GM19025 (cell line): Measurements from ENCODE around the gene ZNF564.
"Not testable (repeated sequence)": the region's sequence is repeated elsewhere in the genome, so short reads cannot be mapped to it uniquely, and the experiment has no call there.

ENCODE experiments used
- ATAC-seq: cut with Tn5 transposase; IDR thresholded peaks from one replicate; pipeline ENCODE4 v1.9.1; 2021; ENCODE audit warnings: mild to moderate bottlenecking, low read depth, moderate library complexity; ENCODE audit not compliant: unreplicated experiment

The ZNF564 gene

DNA sequence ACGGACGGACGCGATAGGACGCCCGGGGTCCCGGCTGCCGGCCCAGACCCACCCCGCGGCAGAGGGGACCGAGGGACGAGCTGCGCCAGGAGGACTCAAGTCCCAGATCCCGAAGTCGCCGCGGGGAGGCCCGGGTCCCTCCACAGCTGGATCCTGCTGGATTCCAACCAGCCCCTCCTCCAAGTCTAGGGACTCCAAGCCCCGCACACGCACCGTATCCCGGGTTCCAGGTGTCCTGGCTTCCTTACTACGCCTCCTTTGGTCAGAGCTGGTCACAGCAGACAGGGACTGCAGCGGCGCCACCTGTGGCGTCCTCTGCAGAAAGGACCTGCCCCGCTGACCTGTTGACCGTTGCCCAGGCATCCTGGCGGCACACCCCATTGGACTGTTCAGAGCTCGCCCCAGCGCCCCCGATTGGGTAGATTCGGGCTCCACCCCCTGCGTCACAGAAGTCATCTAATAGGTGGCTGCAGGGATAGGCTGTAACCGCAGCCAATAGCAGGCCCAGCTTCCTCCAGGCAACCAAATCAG, 37.7 kb downstream of the ZNF564 start:
- ATAC-seq = no peak

DNA sequence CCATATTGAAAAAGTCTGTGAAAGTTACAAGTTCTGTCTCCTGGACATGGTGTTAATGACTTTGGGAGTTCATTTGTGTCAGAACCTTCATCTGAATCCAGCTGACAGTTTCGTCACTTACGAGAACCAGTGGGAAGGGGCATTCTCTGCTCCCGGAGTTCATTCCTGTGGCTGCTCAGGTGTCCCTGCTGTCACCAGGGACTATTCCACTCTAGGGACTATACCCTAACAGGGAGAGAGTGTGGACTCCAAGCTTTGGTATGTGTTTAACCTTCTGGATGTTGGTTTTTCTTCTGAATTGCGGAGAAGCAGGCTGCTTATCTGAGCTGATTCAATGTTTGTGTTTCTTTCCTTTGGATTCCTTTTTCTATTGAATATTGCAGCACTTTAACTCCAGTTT, 54.2 kb downstream of the ZNF564 start:
- no peak for ATAC-seq

- ATAC-seq = no peak
Measured at GRCh38 chr19:12496480-12496879, 54.8 kb downstream of the ZNF564 start.

GRCh38 chr19:12495002-12495802, 56.1 kb downstream of the ZNF564 start:
- ATAC-seq = peak; percentile 85

DNA sequence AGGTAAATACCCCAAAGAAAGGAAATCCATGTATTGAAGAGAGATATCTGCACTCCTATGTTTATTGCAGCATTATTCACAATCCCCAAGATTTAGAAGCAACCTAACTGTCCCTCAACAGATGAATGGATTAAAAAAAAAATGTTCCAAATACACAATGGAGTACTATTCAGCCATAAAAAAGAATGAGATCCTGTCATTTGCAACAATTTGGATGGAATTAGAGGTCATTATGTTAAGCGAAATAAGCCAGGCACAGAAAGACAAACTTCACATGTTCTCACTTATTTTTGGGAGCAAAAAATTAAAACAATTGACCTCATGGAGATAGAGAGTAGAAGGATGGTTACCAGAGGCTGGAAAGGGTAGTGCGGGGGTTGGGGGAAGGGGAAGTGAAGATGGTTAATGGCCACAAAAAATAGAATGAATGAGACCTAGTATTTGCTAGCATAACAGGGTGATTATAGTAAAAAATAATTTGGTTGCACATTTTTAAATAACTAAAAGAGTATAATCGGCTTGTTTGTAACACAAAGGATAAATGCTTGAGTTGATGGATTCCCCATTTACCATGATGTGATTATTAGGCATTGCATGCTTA, 56.9 kb downstream of the ZNF564 start:
- no peak for ATAC-seq

DNA sequence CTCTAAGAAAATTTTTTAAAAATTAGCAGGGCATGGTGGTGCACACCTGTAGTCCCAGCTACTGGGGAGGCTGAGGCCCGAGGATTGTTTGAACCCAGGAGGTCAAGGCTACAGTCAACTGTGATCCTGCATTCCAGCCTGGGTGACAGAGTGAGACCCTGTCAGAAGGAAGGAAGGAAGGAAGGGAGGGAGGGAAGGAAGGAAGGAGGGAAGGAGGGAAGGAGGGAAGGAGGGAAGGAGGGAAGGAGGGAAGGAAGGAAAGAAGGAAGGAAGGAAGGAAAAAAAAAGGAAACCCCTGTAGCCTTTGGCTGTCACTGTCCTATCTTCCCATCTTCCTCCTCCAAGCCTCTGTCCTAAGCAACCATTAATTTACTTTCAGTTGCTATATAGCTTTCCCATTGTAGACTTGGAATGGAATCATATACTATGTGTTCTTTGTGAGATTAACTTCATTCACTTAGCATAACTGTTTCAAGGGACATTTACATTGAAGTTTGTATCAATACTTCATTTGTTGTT, 65.0 kb downstream of the ZNF564 start:
- not testable (repeated sequence) for ATAC-seq

DNA sequence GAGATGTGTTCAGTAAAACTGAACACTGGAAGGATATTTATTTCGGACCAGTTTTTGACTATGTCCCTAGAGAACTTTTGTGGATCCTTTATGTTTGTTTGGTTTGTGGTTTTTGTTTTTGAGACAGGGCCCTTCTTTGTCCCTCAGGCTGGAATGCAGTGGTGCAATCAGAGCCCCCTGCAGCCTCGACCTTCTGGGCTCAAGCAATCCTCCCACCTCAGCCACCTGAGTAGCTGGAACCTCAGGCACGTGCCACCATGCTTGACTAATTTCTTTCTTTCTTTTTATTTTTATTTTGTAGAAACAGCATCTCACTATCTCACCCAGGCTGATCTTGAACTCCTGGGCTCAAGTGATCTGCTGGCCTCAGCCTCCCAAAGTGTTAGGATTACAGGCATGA, 65.7 kb downstream of the ZNF564 start:
- ATAC-seq = no peak

DNA sequence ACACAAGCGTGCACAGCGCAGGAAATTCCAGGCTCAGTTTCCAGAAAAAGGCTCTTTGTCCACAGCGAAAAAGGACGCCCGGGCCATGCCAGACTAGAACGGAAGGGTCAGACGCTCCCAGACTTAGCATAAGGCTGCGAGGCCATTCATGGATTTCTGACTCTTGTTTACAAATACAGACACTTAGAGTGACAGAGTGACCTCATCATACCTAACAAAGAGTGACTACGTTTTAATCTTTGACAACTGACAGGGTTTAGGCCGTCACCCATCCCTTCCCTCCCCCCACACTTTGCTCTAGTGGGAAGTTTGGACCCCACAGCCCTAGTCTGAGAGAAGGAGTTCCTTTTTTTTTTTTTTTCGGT, 66.2 kb downstream of the ZNF564 start:
- ATAC-seq = peak; percentile 15

- peak; percentile 98 for ATAC-seq
Measured at GRCh38 chr19:12484371-12485051, 66.8 kb downstream of the ZNF564 start, which contains the start of gene ZNF709. Gene ZNF709, minus strand, starts transcription at chr19:12484816. Its CDS starts 159 bp downstream, at chr19:12484657.

DNA sequence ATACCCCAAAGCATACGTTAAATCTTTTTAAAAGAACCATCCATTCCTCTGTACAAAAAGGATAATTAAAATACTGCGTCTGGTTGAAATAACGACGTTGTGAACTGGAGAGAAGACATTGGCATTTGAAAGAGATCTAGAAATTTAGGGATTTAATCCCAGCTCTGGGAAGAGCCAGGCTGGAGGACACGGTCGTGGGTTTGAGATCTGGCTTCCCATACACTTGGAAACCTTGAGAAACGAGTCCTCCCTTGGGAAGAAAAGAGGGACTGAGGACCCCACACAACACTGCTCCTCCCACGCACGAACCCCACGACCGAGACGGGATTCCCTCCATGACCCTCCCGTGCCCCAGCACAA, 67.3 kb downstream of the ZNF564 start:
- ATAC-seq = no peak

DNA sequence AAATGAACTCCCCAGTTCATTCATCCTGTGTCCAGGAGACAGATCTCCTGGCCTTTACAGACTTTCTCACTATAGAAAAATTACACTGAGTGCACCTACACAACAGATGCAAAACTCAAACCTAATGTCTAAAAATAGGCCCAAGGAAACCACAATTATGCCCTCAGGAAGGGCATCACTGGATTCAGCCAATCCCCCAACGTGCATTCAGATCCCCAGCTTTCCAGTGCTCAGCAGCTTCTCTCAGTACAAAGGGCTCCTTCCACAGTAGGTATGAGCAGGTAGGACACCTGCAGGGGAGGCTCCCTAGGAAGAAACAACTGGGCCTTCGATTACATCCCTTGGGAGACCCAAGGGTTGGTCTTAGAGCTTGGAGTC, 68.8 kb downstream of the ZNF564 start:
- no peak for ATAC-seq

GRCh38 chr19:12481781-12482508, 69.3 kb downstream of the ZNF564 start:
- ATAC-seq = no peak

DNA sequence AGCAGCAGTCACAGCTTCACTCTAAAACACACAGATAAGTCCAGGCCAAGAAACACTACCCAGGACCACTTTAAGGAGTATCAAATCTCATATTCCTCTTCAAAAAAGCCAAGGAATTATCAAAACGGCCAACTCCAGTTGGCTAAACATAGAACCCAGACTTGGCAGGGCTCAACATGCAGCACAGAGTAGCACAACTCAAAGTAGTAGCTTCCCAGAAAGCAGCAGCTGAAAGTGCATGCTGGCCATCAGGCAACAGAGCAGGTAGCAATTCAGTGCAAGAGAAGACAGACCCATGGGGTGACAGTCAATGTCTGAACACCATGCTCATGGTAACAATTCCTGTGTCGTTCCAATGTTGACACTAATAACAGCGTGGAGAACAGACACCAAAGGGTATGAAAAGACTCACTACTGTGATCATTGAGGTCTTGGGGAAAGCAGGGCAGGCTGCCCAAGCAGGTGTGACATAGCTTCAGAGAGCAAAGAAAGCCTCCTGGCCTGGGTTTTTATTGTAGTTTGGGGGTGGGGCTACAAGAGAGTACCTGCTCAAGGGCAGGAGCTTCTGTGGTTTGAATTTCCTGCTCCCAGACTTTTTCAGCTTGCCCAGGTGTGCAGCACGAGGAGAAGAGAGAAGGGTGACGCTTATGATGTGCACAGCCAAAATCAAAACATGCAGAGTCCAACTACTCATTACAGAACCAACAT, 72.9 kb downstream of the ZNF564 start:
- no peak for ATAC-seq
